ENCODE results near the gene ADGRG6. TPM values are rescaled to one million over a fixed set of nuclear protein-coding genes. Genes with fewer than 3 reads are reported as not detected.

Gene ADGRG6
- total RNA-seq, 1 experiment from 2014 or later, result 2.5 TPM

- H3K79me2 ChIP-seq (ENCODE audit: insufficient read depth, low read length), result no peaks in the 10 kb centered on the region
- DNase-seq, result no peak
- no peak overlapping the region for H3T11ph ChIP-seq (ENCODE audit: low read length)
- H2BK120ac ChIP-seq (ENCODE audit: low read depth, low read length, poor library complexity, severe bottlenecking), result no peak overlapping the region
- Mint-ChIP-seq H3K9me3 (peaks cover 15 to 20% of the 10 kb centered on the region in 2 experiments; a peak in 4 of 5 replicates), H3K27ac (no peak overlapping the region), H3K27me3 (ENCODE audit: low read depth) (no peaks in the 10 kb centered on the region), H3K4me1 (0 out of 4 replicates have a peak, but pooled peaks cover 6% of the 10 kb centered on the region in 2 experiments), H3K4me3 (no peak overlapping the region), H3K36me3 (ENCODE audit: insufficient read depth in 1 of 3, low read depth in 3 of 3) (peaks cover 7 to 11% (median 10%) of the 10 kb centered on the region in 3 experiments; a peak in 6 of 7 replicates)
- no peak overlapping the region for H3K14ac ChIP-seq (ENCODE audit: insufficient read depth, low read length)
- H2BK5ac ChIP-seq (ENCODE audit: insufficient read length, low read length), result no peak overlapping the region
- whole genome bisulfite sequencing (ENCODE audit: extremely low coverage, insufficient read length, low lambda C conversion rate), result no CpG with 5 or more reads among the region's 1 CpG
- H2AK5ac ChIP-seq (ENCODE audit: insufficient read length, low read length), result no peak overlapping the region
- H2BK12ac ChIP-seq (ENCODE audit: insufficient read length, low read depth, low read length), result no peak overlapping the region
- no peak overlapping the region for H3K56ac ChIP-seq (ENCODE audit: insufficient read length, low read depth, low read length)
- no peak overlapping the region for H2BK20ac ChIP-seq (ENCODE audit: low read depth, low read length, poor library complexity, severe bottlenecking)
- no peak overlapping the region for H2BK15ac ChIP-seq (ENCODE audit: low read depth, low read length)
- H3K23me2 ChIP-seq (ENCODE audit: insufficient read length, low read depth, low read length, poor library complexity, severe bottlenecking), result peaks cover 2% of the 10 kb centered on the region
- no peak overlapping the region for H3K4ac ChIP-seq (ENCODE audit: low read depth, low read length)
- no peak overlapping the region for H3K9ac ChIP-seq (ENCODE audit: extremely low read depth, insufficient read length, low read length)
- H3K18ac ChIP-seq (ENCODE audit: insufficient read length, low read depth, low read length), result no peak overlapping the region
- no peak overlapping the region for H3K4me2 ChIP-seq (ENCODE audit: insufficient read depth, insufficient read length, low read length)
- no peaks in the 10 kb centered on the region for H4K20me1 ChIP-seq (ENCODE audit: control insufficient read depth, insufficient read depth, insufficient read length)
- H3K27ac ChIP-seq (ENCODE audit: insufficient read length, low read depth, low read length), result no peak overlapping the region
- H3K4me1 ChIP-seq (ENCODE audit: insufficient read depth, low read length), result no peaks in the 10 kb centered on the region
- H3K23ac ChIP-seq (ENCODE audit: insufficient read length, low read depth, low read length), result no peak overlapping the region
- TF ChIP-seq CTCF (conservative IDR thresholded peaks at IDR 0.05), result no peak
- no peaks in the 10 kb centered on the region for H3K9me3 ChIP-seq (ENCODE audit: control insufficient read depth, low read depth, low read length)
- no peak overlapping the region for H2AFZ ChIP-seq (ENCODE audit: low read length)
- H4K91ac ChIP-seq (ENCODE audit: insufficient read length, low read depth, low read length), result no peak overlapping the region
- H4K8ac ChIP-seq (replicated peaks; ENCODE audit: insufficient read length, low read depth, low read length), result no peak overlapping the region
- no peaks in the 10 kb centered on the region for H3K79me1 ChIP-seq (ENCODE audit: insufficient read depth, low read depth, low read length, poor library complexity, severe bottlenecking)
- H3K27me3 ChIP-seq (ENCODE audit: insufficient read depth, low read length), result no peaks in the 10 kb centered on the region
- H4K5ac ChIP-seq (ENCODE audit: insufficient read length, low read depth, low read length), result no peak overlapping the region
Observed at GRCh38 chr6:142459271-142459670, 157.5 kb downstream of the ADGRG6 start.
